OCI-LY1 (cell line): ENCODE results near the gene PRR11.

Experiments used
- CTCF ChIP-seq: fragments of 200-600 bp; sonication (generic), shearing (Covaris generic); IDR thresholded peaks from 2 replicates; pipeline ENCODE4 v1.5.1; 2017; ENCODE audit warnings: mild to moderate bottlenecking, antibody characterized with exemption, low read length, moderate library complexity, mixed read lengths
- EZH2 ChIP-seq: fragments of 200-600 bp; sonication (generic), shearing (Covaris generic); IDR thresholded peaks from 2 replicates; pipeline ENCODE4 v1.8.0; 2017; ENCODE audit warnings: borderline replicate concordance, mixed run types, mild to moderate bottlenecking, antibody characterized with exemption, low read length, moderate library complexity, mixed read lengths

- TF ChIP-seq CTCF, result no peak
- no peak for TF ChIP-seq EZH2
Measured at GRCh38 chr17:59152925-59153324, 2.6 kb upstream of the PRR11 start.
